ENCODE data around the gene SCARB2. TPM values are rescaled to one million over a fixed set of nuclear protein-coding genes. Genes with fewer than 3 reads are reported as not detected.
A peak's percentile ranks its signal among the peaks of the same experiment; 100 is the strongest.

SCARB2 gene
- total RNA-seq, 2 experiments from 2014 or later: 34.4 to 36.0 TPM

- ATAC-seq (ENCODE audit: poor library complexity): no peak
- Mint-ChIP-seq H3K4me1 (ENCODE audit: low read depth) (peaks cover 65% of the 10 kb centered on the region), H3K9me3 (no peaks in the 10 kb centered on the region), H3K27me3 (no peaks in the 10 kb centered on the region), H3K27ac (peak overlapping the region; percentile 69), H3K36me3 (ENCODE audit: low read depth) (peaks cover 20% of the 10 kb centered on the region), H3K4me3 (no peak overlapping the region)
- no peaks in the 10 kb centered on the region for H3K27me3 ChIP-seq (ENCODE audit: control insufficient read depth in 1 of 2, insufficient read depth in 2 of 2, low read length in 2 of 2)
- peaks cover 6% of the 10 kb centered on the region for H3K36me3 ChIP-seq (ENCODE audit: insufficient read depth, low read length)
- H3K4me1 ChIP-seq (ENCODE audit: insufficient read depth, low read length): peaks cover 22% of the 10 kb centered on the region
- no peak for DNase-seq
- ChIA-PET POLR2A (interaction anchor here (1.2 kb wide), 1 partner anchor 12 kb away, joined by 7 read pairs; no protein-coding TSS in a partner anchor), CTCF (interaction anchor here (1.1 to 1.3 kb wide), 2 partner anchors 8 to 13 kb away, joined by 3 to 4 read pairs; partner anchors contain the start of gene SCARB2)
- no peak for TF ChIP-seq CTCF (IDR thresholded peaks at IDR 0.05)
- H3K9me3 ChIP-seq (ENCODE audit: control insufficient read depth in 1 of 2, insufficient read depth in 1 of 2, low read length in 2 of 2): no peaks in the 10 kb centered on the region
- no peak overlapping the region for H3K4me3 ChIP-seq (ENCODE audit: low read length)
- H3K27ac ChIP-seq (ENCODE audit: low read depth in 1 of 2, low read length in 2 of 2): no peak overlapping the region
- intact Hi-C loops (cut with DNase I, micrococcal nuclease): no loop called here
Observed at GRCh38 chr4:76200771-76201231, 12.8 kb downstream of the SCARB2 start.

DNA sequence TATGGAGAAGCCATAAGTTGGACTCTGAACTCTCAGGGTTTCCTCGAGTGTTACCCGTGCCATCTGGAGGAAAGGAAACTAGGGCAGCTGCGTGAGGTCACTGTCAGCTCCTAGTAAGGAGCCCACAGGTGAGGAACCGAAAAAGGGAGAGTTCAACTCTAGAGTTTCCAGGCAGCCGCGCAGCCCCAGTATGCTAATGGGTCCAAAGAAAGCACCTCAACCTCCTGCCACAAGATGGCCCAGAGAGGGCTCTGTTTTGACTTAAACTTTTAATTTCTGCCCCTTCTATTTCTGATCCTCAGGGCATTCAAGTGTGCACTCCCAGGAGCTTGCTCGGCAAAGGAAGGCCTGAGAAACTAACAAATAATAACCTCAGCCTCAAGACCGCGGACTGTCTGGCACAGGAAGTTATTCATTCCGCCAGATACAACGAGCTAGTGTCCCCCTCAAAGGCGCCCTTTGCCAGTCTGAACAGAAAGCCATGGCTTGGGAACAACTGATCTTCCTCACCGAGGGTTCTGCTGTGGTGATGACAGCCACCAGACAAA is 13.9 kb downstream of the SCARB2 start:
- Histone ChIP-seq H3K27me3 (ENCODE audit: control insufficient read depth in 1 of 2, insufficient read depth in 2 of 2, low read length in 2 of 2) (no peaks in the 10 kb centered on the region), H3K27ac (ENCODE audit: low read depth in 1 of 2, low read length in 2 of 2) (no peak overlapping the region), H3K4me1 (ENCODE audit: insufficient read depth, low read length) (peaks cover 22% of the 10 kb centered on the region), H3K36me3 (ENCODE audit: insufficient read depth, low read length) (peaks cover 11% of the 10 kb centered on the region), H3K4me3 (ENCODE audit: low read length) (no peak overlapping the region), H3K9me3 (ENCODE audit: control insufficient read depth in 1 of 2, insufficient read depth in 1 of 2, low read length in 2 of 2) (no peaks in the 10 kb centered on the region)
- ChIA-PET CTCF (interaction anchor here (1.1 to 1.3 kb wide), 2 partner anchors 9 to 14 kb away, joined by 3 to 4 read pairs; partner anchors contain the start of gene SCARB2), POLR2A (interaction anchor here (0.6 to 1.2 kb wide), 2 partner anchors 13 to 865 kb away, joined by 4 to 7 read pairs; no protein-coding TSS in a partner anchor)
- Mint-ChIP-seq H3K27me3 (no peaks in the 10 kb centered on the region), H3K36me3 (ENCODE audit: low read depth) (peaks cover 25% of the 10 kb centered on the region), H3K9me3 (no peaks in the 10 kb centered on the region), H3K4me1 (ENCODE audit: low read depth) (peaks cover 61% of the 10 kb centered on the region), H3K27ac (peak overlapping the region; percentile 63), H3K4me3 (peak overlapping the region; percentile 32)
- no peak for TF ChIP-seq CTCF (IDR thresholded peaks at IDR 0.05)
- DNase-seq (peak in 4 of 14 experiments; percentile 22 to 64 (median 38)), ATAC-seq (ENCODE audit: poor library complexity) (peak; percentile 60)
- intact Hi-C loops (cut with DNase I, micrococcal nuclease): loop anchor here in 1 of 2 experiments (2.0 kb wide), 1 partner anchor 13 kb away; the partner anchor contains the start of gene SCARB2

DNA sequence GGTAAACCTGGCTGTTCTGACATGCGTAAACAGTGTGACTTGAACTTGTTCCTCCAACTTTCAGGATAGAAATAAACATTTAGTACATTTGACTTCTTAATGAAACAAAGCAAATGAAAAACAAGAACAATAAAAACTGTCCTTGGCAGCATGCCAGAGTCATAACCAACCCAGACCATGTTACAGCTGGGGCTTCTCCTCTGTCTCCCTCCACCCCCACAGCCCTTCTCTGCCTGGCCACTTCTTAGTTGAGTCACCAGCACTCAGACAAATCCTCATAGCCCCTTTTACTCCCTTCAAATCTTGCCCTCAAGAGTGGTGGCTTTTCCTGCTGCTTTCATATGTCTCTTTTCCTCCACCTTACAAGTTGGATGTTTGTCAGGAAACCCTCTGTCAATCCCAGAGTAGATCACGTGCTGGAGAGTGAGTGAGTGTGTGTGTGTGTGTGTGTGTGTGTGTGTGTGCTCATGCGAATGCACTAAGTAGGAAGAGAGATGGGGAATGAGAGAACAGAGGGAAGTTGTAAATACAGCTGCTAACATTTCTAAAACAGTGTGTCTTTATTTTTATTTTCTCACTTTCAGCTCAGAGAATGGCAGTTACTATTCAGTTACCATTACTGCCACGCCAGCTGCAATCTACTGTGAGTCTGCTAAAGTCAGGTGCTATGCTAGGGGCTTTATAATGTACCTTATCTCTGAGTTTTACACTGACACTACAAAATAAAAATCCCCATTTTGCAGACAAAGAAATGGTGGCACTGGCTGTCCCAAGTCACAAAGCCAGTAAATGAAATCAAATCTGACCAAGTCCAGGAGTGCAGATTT is 15.0 kb downstream of the SCARB2 start:
- H3K4me3 ChIP-seq (ENCODE audit: low read length): no peak overlapping the region
- Mint-ChIP-seq H3K4me3 (peak overlapping the region; percentile 3), H3K36me3 (ENCODE audit: low read depth) (peaks cover 31% of the 10 kb centered on the region), H3K4me1 (ENCODE audit: low read depth) (peaks cover 57% of the 10 kb centered on the region), H3K27me3 (no peaks in the 10 kb centered on the region), H3K9me3 (no peaks in the 10 kb centered on the region), H3K27ac (peak overlapping the region; percentile 63)
- DNase-seq (peak in 5 of 14 experiments; percentile 3 to 62 (median 38)), ATAC-seq (ENCODE audit: poor library complexity) (no peak)
- no peaks in the 10 kb centered on the region for H3K27me3 ChIP-seq (ENCODE audit: control insufficient read depth in 1 of 2, insufficient read depth in 2 of 2, low read length in 2 of 2)
- CTCF ChIA-PET: no interaction called here
- intact Hi-C loops (cut with DNase I, micrococcal nuclease): loop anchor here in 1 of 2 experiments (2.0 kb wide), 1 partner anchor 14 kb away; the partner anchor contains the start of gene SCARB2
- H3K36me3 ChIP-seq (ENCODE audit: insufficient read depth, low read length): peaks cover 23% of the 10 kb centered on the region
- TF ChIP-seq CTCF (IDR thresholded peaks at IDR 0.05): no peak
- H3K4me1 ChIP-seq (ENCODE audit: insufficient read depth, low read length): peaks cover 22% of the 10 kb centered on the region
- H3K9me3 ChIP-seq (ENCODE audit: control insufficient read depth in 1 of 2, insufficient read depth in 1 of 2, low read length in 2 of 2): no peaks in the 10 kb centered on the region
- no peak overlapping the region for H3K27ac ChIP-seq (ENCODE audit: low read depth in 1 of 2, low read length in 2 of 2)
- POLR2A ChIA-PET: no interaction called here

All from CD4-positive, alpha-beta T cell (primary cell).